ENCODE measurements around the gene ADD2.

The ADD2 gene

DNA sequence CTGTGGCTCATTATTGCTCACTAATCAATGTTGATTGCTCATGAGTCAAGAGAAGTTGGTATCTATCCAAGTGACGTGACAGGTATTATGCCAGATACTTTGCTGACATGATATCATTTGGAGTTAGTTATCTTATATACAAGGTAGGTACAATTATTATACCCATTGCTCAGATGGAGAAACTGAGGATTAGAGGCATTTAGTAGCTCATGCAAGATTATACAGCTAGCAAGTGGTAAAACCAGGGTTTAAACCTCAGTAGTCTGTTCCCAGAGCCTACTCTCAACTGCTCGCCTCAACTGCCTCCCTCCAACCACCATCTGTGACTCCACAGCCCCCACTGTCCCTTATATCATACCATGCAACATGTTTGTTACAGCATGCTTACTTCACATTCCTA is 16.3 kb upstream of the ADD2 start:
- no peak for DNase-seq (ENCODE audit: low read depth in 2 of 2)

GRCh38 chr2:70779911-70780545 is 12.0 kb upstream of the ADD2 start:
- DNase-seq (ENCODE audit: low read depth in 2 of 2): no peak

DNA sequence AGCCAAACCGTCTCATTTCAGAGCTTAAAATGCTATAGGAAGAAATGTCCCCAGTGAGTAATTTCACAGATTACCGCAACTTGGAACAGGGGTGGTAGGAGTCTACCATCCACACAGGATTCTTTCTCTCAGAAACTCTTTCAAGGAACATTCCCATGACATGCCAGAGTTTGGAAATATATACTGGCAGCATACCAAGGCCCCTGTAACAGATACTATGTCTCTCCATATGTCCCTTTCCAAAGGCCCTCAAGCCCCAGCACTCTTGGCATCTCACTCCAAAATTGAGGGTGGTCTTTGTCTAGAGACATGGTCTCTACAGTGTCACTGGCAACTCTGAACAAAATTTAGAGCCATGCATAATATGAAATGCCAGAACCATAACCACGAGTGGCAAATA is 11.5 kb upstream of the ADD2 start:
- no peak for DNase-seq (ENCODE audit: low read depth in 2 of 2)

DNA sequence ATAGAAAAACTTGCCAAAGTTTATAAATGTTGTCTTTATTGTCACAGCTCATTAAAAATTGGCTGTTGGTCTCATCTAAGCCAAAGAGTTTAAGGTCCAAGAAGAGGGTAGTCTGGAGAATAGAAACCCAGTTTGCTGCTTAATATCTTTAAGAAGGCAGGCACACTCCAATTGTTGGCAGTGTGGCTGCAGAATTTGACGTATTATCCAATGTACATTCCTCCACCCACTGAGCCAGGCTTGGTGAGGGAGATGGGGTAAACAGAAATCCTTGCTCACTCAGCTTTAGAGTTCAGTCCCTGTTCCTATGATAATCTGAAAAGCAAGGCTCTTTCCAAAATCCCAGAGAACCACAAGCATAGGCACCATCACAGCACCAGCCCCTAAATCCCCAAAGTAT is 10.7 kb upstream of the ADD2 start:
- no peak for DNase-seq (ENCODE audit: low read depth in 2 of 2)

- no peak for DNase-seq (ENCODE audit: low read depth in 2 of 2)
Measured at GRCh38 chr2:70777450-70777849, 9.4 kb upstream of the ADD2 start.

GRCh38 chr2:70776266-70776665 is 8.3 kb upstream of the ADD2 start:
- no peak for DNase-seq (ENCODE audit: low read depth in 2 of 2)

GRCh38 chr2:70775141-70775540 is 7.1 kb upstream of the ADD2 start:
- DNase-seq (ENCODE audit: low read depth in 2 of 2): no peak

- no peak for DNase-seq (ENCODE audit: low read depth in 2 of 2)
Measured at GRCh38 chr2:70772486-70773155, 4.6 kb upstream of the ADD2 start.

- DNase-seq (ENCODE audit: low read depth in 2 of 2): no peak
Measured at GRCh38 chr2:70771446-70771845, 3.4 kb upstream of the ADD2 start.

DNA sequence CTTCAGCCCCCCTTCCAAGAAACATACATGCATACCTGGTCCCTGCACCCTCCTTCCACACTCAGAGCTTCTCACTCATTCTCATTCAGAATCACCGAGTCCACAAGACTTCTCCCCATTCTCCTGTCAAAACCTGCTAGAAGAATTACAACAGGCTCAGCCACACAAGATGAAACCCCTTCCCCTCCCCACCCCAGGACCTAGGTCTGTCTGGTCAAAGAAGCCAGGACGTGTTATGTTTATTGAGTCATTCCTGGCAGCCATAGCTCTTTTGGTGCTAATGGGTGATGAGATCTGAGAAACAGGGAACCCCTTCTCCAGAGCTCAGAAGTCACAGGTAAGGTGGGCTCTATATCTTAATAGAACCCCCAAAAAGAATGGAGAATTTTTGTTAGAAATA is 1.4 kb upstream of the ADD2 start:
- no peak for DNase-seq (ENCODE audit: low read depth in 2 of 2)

DNA sequence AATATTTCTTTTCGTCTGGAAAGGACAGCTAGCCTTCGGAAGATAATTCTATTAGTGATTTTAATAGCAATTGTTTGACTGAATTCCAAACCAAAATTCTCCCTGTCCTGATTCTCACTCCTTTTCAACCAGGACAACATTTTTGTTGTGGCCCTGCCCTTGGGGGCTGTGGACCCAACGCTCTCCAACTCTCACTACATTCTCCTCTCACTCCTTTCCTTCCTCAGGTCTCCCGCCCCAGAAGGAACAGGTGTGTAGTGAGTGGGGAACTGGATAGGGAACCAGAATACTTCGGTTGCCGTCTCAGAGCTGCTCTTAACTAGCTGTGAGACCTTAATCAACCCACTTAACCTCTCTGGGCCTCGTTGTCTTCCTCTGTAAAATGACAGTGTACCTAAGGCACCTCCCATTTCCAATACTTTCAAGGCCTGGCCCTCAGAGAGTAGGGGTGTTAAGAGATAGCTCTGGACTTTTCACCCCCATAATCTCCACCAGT is 638 bp upstream of the ADD2 start:
- DNase-seq (ENCODE audit: low read depth in 2 of 2): no peak

GRCh38 chr2:70767079-70767698 is 811 bp downstream of the ADD2 start:
- DNase-seq (ENCODE audit: low read depth in 2 of 2): no peak

GRCh38 chr2:70766357-70767078 is 1.5 kb downstream of the ADD2 start:
- no peak for DNase-seq (ENCODE audit: low read depth in 2 of 2)

- DNase-seq (ENCODE audit: low read depth in 2 of 2): no peak
Measured at GRCh38 chr2:70765507-70765906, 2.5 kb downstream of the ADD2 start.

- DNase-seq (ENCODE audit: low read depth in 2 of 2): no peak
Measured at GRCh38 chr2:70759446-70759845, 8.6 kb downstream of the ADD2 start.

DNA sequence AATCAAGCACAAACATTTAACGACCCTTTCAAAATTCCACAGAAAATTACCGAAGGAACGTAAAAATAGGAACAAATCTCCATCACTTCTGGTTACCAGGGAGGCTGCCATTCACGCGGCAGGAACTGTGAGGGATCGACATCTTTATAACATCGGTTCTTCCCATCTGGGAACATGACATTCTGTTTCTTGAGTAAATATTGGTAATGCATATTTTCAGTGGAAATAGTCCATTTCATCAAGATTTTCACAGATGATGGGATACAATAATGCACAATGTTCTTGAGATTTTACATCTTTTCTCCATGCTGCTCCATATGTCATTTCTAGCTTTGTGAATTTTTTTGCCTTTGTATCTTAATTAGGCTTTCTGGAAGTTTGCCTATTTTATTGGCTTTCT is 10.0 kb downstream of the ADD2 start:
- DNase-seq (ENCODE audit: low read depth in 2 of 2): no peak

- DNase-seq (ENCODE audit: low read depth in 2 of 2): no peak
Measured at GRCh38 chr2:70757360-70757759, 10.6 kb downstream of the ADD2 start.

DNA sequence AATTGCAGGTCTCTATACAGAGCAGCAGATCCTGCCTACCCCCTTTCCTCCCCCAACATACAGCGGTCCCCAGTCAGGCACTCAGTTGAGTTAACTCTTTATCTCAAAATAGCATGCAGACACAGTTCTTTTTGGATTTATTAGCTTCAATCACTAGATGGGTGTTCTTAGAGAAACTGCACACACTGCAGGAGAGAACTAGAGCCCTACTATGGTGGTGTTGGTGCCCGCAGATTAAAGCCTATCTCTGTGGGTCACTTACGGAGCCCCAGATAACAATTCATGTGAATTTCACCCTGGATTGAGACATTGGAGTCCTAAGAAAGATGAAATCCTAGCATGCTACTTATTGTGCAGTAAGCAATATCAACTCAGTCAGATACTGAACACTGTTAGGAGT is 11.9 kb downstream of the ADD2 start:
- no peak for DNase-seq (ENCODE audit: low read depth in 2 of 2)

- no peak for DNase-seq (ENCODE audit: low read depth in 2 of 2)
Measured at GRCh38 chr2:70753902-70754301, 14.1 kb downstream of the ADD2 start.

DNA sequence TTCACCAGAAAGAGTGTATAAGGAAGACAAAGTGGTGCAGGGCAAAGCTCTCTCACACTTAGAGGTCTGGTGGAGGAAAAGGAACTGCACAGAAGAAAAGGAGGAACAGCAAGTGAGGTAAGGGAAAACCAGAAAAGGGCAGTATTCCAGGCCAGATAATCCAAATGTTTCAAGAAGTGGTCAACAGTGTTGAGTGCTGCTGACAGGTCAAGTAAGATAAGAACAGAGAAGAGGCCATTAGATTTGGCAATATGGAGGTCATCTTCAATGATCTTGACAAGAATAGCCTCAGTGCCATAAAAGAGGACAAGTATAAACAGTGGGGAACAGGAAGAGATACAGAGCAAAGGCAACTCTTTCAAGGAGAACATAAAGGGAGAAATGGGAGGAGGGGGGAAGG is 15.0 kb downstream of the ADD2 start:
- DNase-seq (ENCODE audit: low read depth in 2 of 2): no peak

GRCh38 chr2:70752396-70752795 is 15.6 kb downstream of the ADD2 start:
- no peak for DNase-seq (ENCODE audit: low read depth in 2 of 2)

DNA sequence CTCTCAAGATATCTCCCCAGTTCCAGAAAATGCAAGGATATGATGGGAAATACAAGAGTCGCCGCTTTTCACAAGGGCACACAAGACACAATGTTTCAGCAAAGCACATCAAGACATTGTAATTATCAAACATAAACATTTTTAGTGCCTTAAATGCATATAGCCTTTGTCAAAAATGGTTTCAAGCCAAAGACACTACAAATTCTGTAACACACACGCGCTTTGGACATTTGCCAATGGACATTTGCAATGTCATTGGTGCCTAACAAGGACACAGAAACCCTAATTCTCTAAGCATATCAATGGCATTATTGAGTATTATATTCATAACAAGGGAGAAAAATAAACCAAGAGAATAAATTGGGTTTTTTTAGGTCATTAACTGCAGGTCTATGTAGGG is 16.1 kb downstream of the ADD2 start:
- no peak for DNase-seq (ENCODE audit: low read depth in 2 of 2)

DNA sequence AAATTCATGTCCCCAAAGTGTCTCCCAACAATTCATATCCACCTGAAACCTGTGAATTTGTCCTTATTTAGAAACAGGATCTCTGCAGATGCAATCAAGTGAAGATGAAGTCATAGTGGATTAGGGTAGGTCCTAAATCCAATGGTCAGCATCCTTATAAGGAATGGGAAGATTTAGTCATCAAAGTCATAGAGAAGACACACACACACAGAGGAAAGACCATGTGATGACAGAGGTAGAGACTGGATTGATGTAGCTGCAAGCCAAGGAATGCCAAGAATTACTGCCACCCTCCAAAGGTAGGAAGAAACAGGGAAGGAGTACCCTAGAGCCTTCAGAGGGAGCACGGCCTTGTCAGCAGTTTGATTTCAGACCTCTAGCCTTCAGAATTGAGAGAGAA is 17.7 kb downstream of the ADD2 start:
- no peak for DNase-seq (ENCODE audit: low read depth in 2 of 2)

Data from stimulated activated CD8-positive, alpha-beta memory T cell treated with anti-CD3 and anti-CD28 coated beads, Interleukin-2, amount 100 ng/mL, for 1 hour (primary cell).